Measurements from ENCODE around the gene DMD. TPM values are rescaled to one million over a fixed set of nuclear protein-coding genes. Genes with fewer than 3 reads are reported as not detected.

The DMD gene
- total RNA-seq, 2 donors from 2014 or later = 19.6 to 24.9 TPM

DNA sequence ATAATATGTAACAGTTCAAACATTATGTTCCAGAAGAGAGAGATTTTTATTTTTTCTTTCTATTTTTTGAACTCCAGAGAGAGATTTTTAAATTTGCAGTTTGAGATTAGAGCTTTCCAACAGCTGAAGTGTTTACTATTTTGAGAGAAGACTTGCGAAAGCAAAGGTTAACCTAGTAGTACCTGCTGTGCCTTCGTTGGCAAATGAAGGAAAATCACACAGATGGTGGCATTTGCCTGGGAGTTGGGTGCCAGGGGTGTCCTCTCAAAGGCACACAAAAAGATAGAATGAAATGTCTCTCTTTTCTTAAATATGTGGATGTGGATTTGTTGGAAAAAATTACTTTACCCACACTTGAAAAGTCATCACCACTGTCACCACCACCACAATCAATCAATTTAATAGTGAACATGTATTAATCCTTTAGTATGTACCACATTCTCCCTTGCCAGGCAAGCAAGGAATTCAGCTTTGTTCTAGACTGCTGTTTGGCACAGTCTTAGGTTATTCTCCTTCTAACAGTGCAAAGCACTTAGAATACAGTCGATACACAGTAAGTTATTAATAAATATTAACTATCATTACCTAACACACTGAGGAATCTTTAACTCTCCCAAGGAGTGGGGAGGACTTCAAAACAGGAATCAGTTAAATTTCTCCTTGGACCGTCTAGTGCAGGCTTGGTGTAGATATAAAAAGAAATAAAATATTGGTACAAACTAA, 1301.3 kb downstream of the DMD start:
- H3K27ac Mint-ChIP-seq = no peak overlapping the region
- peaks cover 63% of the 10 kb centered on the region for H3K9me3 Mint-ChIP-seq
- 93% methylated on average over 3 of the region's 4 CpGs; no CpG with 5 or more reads in 1 of the 2 experiments for WGBS, 2 experiments (ENCODE audit: insufficient coverage in 1 of 2, insufficient read length in 1 of 2)

DNA sequence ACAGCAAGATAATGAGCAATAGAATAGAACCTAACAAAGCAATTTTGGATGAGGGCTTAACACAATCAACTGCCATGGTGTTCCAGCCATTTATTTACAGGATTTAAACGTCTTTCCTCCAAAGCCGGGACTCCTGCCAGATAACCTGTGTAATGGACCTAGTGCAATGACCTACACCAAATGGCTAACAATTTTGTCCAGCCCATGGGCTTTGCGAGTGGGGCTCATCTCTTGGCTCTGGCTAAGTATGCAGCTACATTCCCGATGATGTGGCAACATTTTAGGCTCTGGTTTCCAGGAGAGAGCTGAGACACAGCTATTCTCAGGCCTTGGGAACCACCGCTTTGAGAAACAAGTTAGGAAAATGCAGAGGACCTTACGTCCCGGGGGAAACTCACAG, 1317.2 kb downstream of the DMD start:
- DNase-seq = no peak
- H3K9ac ChIP-seq (ENCODE audit: extremely low read depth, low read length, poor library complexity, severe bottlenecking) = no peak overlapping the region
- H3K4me3 ChIP-seq (ENCODE audit: low read length) = no peak overlapping the region
- Mint-ChIP-seq H3K9me3 (peaks cover 28% of the 10 kb centered on the region), H3K36me3 (ENCODE audit: low read depth) (no peaks in the 10 kb centered on the region), H3K4me1 (no peaks in the 10 kb centered on the region), H3K27ac (no peak overlapping the region), H3K4me3 (no peak overlapping the region), H3K27me3 (ENCODE audit: insufficient read depth) (no peaks in the 10 kb centered on the region)
- H3K4me1 ChIP-seq (ENCODE audit: control insufficient read depth, insufficient read depth, low read length) = no peaks in the 10 kb centered on the region
- no peaks in the 10 kb centered on the region for H3K36me3 ChIP-seq (ENCODE audit: control insufficient read depth, insufficient read depth, low read length)
- WGBS, 2 experiments (ENCODE audit: insufficient coverage in 1 of 2, insufficient read length in 1 of 2) = 95 to 100% methylated on average over 4 to 7 of the region's 7 CpGs
- no peak overlapping the region for H3K27ac ChIP-seq (ENCODE audit: low read depth, low read length)
- no peaks in the 10 kb centered on the region for H3K27me3 ChIP-seq (ENCODE audit: control insufficient read depth, insufficient read depth, low read length, poor library complexity, severe bottlenecking)
- TF ChIP-seq, protein P1, sequence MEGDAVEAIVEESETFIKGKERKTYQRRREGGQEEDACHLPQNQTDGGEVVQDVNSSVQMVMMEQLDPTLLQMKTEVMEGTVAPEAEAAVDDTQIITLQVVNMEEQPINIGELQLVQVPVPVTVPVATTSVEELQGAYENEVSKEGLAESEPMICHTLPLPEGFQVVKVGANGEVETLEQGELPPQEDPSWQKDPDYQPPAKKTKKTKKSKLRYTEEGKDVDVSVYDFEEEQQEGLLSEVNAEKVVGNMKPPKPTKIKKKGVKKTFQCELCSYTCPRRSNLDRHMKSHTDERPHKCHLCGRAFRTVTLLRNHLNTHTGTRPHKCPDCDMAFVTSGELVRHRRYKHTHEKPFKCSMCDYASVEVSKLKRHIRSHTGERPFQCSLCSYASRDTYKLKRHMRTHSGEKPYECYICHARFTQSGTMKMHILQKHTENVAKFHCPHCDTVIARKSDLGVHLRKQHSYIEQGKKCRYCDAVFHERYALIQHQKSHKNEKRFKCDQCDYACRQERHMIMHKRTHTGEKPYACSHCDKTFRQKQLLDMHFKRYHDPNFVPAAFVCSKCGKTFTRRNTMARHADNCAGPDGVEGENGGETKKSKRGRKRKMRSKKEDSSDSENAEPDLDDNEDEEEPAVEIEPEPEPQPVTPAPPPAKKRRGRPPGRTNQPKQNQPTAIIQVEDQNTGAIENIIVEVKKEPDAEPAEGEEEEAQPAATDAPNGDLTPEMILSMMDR (conservative IDR thresholded peaks at IDR 0.05) = no peak
- no peaks in the 10 kb centered on the region for H3K9me3 ChIP-seq (ENCODE audit: control insufficient read depth, low read length)

More for the DNA sequence above, 1301.3 kb downstream of the DMD start:
- no peak overlapping the region for H3K9ac ChIP-seq (ENCODE audit: extremely low read depth, low read length, poor library complexity, severe bottlenecking)
- Mint-ChIP-seq H3K36me3 (ENCODE audit: low read depth) (no peaks in the 10 kb centered on the region), H3K4me3 (no peak overlapping the region), H3K27me3 (ENCODE audit: insufficient read depth) (no peaks in the 10 kb centered on the region), H3K4me1 (no peaks in the 10 kb centered on the region)
- H3K9me3 ChIP-seq (ENCODE audit: control insufficient read depth, low read length) = no peaks in the 10 kb centered on the region
- H3K4me3 ChIP-seq (ENCODE audit: low read length) = no peak overlapping the region
- H3K27ac ChIP-seq (ENCODE audit: low read depth, low read length) = no peak overlapping the region
- H3K36me3 ChIP-seq (ENCODE audit: control insufficient read depth, insufficient read depth, low read length) = no peaks in the 10 kb centered on the region
- H3K27me3 ChIP-seq (ENCODE audit: control insufficient read depth, insufficient read depth, low read length, poor library complexity, severe bottlenecking) = no peaks in the 10 kb centered on the region
- no peak for DNase-seq
- TF ChIP-seq, protein P1 (conservative IDR thresholded peaks at IDR 0.05) = no peak
- no peaks in the 10 kb centered on the region for H3K4me1 ChIP-seq (ENCODE audit: control insufficient read depth, insufficient read depth, low read length)

DNA sequence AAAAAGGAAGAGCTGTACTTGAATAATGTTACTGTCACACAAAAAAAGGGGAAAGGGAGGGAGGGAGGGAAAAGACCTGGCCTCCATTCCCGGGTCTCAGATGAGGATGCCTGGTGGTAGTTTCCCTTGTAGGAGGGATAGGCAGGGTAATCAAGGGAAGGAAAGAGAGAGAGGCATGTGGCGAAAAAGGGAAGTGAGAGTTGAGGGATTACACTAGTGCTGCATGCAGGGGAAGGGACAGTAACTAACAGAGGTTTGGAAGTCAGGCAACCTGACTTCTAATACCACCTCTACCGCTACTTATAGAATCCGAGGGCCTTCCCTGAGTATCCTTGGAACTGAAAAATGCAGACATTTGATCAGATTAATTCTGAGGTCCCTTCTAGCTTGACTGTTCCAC, 1317.8 kb downstream of the DMD start:
- Histone ChIP-seq H3K9me3 (ENCODE audit: control insufficient read depth, low read length) (no peaks in the 10 kb centered on the region), H3K36me3 (ENCODE audit: control insufficient read depth, insufficient read depth, low read length) (no peaks in the 10 kb centered on the region), H3K4me3 (ENCODE audit: low read length) (no peak overlapping the region), H3K27ac (ENCODE audit: low read depth, low read length) (no peak overlapping the region), H3K9ac (ENCODE audit: extremely low read depth, low read length, poor library complexity, severe bottlenecking) (no peak overlapping the region), H3K27me3 (ENCODE audit: control insufficient read depth, insufficient read depth, low read length, poor library complexity, severe bottlenecking) (no peaks in the 10 kb centered on the region), H3K4me1 (ENCODE audit: control insufficient read depth, insufficient read depth, low read length) (no peaks in the 10 kb centered on the region)
- no peaks in the 10 kb centered on the region for H3K4me1 Mint-ChIP-seq
- H3K36me3 Mint-ChIP-seq (ENCODE audit: low read depth) = no peaks in the 10 kb centered on the region
- H3K27ac Mint-ChIP-seq = no peak overlapping the region
- H3K4me3 Mint-ChIP-seq = no peak overlapping the region
- peaks cover 25% of the 10 kb centered on the region for H3K9me3 Mint-ChIP-seq
- no peaks in the 10 kb centered on the region for H3K27me3 Mint-ChIP-seq (ENCODE audit: insufficient read depth)
- no peak for DNase-seq
- TF ChIP-seq, protein P1 (conservative IDR thresholded peaks at IDR 0.05) = no peak
- WGBS, 2 experiments (ENCODE audit: insufficient coverage in 1 of 2, insufficient read length in 1 of 2) = 69 to 100% methylated on average over 1 to 4 of the region's 4 CpGs
